C4-2B (cell line): ENCODE measurements around the gene SOD1.

Source experiments
- CTCF ChIP-seq: fragments of 450-650 bp; conservative IDR thresholded peaks from 2 replicates; pipeline ENCODE4 v1.5.1; 2017; ENCODE audit warnings: mild to moderate bottlenecking
- ZFX ChIP-seq: fragments of 450-650 bp; IDR thresholded peaks from 2 replicates; pipeline ENCODE4 v1.6.1; 2017

- TF ChIP-seq CTCF (no peak), ZFX (no peak)
Measured at GRCh38 chr21:31706562-31706961, 47.1 kb downstream of the SOD1 start.
